PFSK-1 (cell line): ENCODE results near the gene ABCD3.

ENCODE experiments used
- POLR2AphosphoS5 ChIP-seq: IDR thresholded peaks from 2 replicates; pipeline ENCODE4 v1.6.1; 2012; ENCODE audit warnings: low read depth, mild to moderate bottlenecking, control low read depth, low read length, moderate library complexity
- REST ChIP-seq, 2 experiments: IDR thresholded peaks; 2 replicates each; pipeline versions ENCODE4 v1.6.1 to v1.8.0; 2011 to 2012; ENCODE audit warnings: low read depth in 2 of 2, low read length in 2 of 2, control low read depth in 1 of 2, inconsistent platforms in 1 of 2, mild to moderate bottlenecking in 1 of 2, moderate library complexity in 1 of 2; ENCODE audit not compliant: insufficient read depth in 1 of 2
- TAF1 ChIP-seq: IDR thresholded peaks from 2 replicates; pipeline ENCODE4 v1.6.1; 2012; ENCODE audit warnings: low read length, control low read depth, borderline replicate concordance; ENCODE audit not compliant: insufficient read depth

DNA sequence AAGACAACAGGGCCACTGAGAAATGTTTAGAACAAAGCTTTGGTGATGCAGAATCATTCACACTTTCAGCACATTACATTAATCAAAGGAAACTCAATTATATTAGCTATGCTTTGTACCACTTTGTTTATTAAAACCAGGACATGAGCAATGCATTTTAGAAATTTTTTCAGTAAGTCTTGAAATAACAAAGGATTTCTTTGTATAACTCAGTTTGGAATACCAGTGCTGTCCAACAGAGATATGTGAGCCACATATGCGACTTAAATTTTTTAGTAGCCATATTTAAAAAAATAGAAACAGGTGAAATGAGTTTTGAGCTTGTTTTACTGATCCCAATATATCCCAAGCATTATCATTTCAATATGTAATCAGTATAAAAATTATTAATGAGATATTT lies 142.1 kb downstream of the ABCD3 start:
- TF ChIP-seq POLR2AphosphoS5 (no peak), REST (IDR thresholded peaks at IDR 0.05; ENCODE audit: insufficient read depth in 1 of 2, low read depth in 2 of 2, low read length in 2 of 2) (no peak), TAF1 (no peak)
